ENCODE data around the gene FSIP1. TPM values are rescaled to one million over a fixed set of nuclear protein-coding genes. Genes with fewer than 3 reads are reported as not detected.

The FSIP1 gene
- total RNA-seq, 1 donor from 2014 or later, result 0.73 TPM

DNA sequence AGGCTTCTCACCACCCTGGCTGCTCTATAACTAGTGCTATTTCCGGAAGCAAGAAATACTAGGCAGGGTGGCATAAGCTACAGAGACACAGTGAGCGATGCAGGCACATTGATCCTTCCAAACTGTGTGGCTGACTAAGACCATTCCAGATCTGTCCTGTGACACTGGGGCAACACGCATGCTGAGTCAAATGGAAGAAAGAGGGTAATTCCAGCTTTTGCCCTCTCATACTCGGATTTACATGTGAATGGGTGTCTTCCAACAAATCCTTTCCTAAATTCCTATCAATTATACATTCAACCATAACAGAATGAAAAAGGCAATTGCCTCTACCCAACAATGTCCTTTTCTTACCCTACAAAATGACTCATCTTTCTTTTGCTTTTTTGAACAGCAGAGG lies 5.1 kb downstream of the FSIP1 start:
- intact Hi-C loops (cut with DNase I), result no loop called here
- ATAC-seq, result no peak
- no peak for DNase-seq (ENCODE audit: missing footprints)

DNA sequence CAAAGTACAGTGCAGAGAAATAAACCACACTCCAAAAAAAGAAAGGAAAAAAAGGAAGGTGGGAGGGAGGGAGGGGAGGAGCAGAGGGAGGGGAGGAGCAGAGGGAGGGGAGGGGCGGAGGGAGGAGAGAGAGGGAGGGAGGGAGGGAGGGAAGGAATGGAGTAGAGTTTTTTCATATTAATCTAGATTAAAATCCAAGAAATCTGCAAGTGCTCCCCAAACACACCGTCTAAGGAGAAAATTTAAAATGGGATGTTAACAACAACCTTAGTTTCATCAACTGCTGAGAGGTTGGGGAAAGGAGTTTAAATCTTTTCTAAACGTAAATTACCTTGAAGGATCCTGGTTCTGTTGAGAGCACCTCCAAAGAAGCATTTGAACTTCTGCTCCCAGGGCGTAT lies 6.6 kb downstream of the FSIP1 start:
- intact Hi-C loops (cut with DNase I), result no loop called here
- no peak for ATAC-seq
- DNase-seq (ENCODE audit: missing footprints), result no peak

DNA sequence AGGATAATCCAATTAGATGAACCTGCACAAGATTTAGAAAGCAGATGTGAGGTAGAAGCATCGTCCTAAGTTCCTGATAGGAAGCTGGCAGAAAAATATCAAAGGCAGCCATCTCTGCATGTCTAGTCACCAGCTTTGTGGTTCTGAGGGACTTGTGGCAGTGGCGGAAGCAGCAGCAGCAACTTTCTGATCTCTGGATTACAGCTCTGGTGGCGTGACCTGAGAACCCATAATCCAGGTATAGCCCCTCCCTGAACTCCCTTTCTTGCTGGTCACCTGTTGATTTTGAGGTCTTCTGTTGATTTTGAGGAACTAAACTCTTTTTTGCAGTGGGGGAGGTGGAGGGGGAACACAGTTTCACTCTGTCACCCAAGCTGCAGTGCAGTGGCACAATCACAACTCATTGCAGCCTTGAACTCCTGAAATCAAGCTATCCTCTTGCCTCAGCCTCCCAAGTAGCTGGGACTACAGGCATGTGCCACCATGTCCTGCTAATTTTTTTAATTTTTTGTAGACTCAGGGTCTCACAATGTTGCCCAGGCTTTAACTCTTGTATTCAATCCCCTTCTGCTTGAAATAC lies 7.9 kb downstream of the FSIP1 start:
- no peak for ATAC-seq
- intact Hi-C loops (cut with DNase I), result no loop called here
- no peak for DNase-seq (ENCODE audit: missing footprints)

DNA sequence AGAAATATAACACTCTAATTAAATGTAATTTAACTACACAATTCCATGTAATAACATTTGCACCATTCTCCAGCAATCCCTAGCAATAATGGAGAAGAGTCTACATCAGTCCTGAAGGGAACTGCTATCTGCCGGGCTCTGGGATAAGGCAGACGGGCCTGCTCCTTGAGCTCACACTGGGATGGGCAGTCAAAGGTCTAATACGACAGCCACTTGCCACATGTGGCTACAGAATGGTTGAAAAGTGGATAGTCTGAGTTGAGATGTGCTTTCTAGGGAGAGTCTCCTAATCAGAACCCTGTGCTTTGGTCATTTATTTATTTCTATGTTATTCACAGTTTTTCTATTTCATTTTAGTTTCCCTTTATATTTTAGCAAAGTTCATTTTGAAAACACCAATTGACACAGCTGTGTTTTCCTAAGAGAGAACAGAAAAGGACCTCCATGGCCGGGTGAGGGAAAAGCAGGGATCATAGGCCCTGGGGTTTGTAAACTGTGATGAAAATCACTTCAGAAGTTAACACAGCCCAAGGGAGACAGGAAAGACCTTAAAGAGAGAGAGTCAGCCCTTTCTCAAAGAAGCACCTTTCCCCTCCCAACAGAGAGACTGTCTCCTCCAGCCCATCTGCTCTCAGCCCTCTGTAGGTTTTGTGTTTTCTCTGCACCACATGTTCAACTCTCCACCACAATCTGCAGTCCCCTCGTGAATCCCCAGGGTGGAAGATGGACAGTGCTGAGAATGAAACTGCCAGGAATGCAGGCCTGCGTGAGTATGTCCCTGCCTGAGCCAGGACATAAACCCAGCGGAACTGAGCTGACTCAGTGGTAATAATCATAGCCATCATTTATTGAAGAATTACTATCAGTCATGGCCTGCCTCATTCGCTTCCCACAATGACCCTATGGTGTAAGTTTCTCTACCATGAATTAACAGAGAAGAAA lies 11.6 kb downstream of the FSIP1 start:
- no peak for DNase-seq (ENCODE audit: missing footprints)
- intact Hi-C loops (cut with DNase I), result no loop called here

DNA sequence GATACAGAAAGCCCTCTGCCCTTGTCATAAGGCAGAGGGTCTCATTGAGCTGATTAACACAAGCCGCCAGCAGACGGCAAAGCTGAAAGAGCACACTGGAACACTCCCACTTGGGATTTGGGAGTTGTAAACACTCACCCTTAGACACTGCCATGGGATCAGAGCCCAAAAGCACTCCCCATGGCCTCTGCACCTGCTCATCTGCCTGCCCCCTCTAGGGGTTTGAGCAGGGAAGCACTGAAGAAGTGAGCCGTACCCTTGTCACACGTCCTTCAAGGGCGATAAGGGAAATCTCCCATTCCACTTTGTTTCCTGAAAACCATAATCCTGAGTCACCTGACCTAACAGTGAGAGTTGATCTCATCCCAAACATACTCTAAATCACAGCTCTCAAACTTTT lies 14.7 kb downstream of the FSIP1 start:
- intact Hi-C loops (cut with DNase I), result no loop called here

More for the DNA sequence above, 11.6 kb downstream of the FSIP1 start:
- ATAC-seq, result peak; percentile 76

DNA sequence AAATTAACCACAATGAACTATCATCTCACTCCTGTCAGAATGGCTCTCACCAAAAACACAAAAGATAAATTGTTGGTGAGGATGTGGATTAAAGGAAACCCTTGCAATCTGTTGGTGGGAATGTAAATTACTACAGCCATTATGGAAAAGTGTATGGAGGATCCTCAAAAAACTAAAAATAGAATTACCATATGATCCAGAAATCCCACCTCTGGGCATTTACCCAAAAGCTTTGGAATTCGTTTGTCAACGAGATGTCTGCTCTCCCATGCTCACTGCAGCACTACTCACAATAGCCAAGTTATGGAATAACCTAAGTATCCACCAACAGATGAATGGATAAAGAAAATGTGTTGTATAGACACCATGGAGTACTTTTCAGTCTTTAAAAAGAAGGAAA lies 21.6 kb downstream of the FSIP1 start:
- ATAC-seq (no peak), DNase-seq (ENCODE audit: missing footprints) (no peak)
- intact Hi-C loops (cut with DNase I), result no loop called here

More for the DNA sequence above, 14.7 kb downstream of the FSIP1 start:
- ATAC-seq (no peak), DNase-seq (ENCODE audit: missing footprints) (no peak)

DNA sequence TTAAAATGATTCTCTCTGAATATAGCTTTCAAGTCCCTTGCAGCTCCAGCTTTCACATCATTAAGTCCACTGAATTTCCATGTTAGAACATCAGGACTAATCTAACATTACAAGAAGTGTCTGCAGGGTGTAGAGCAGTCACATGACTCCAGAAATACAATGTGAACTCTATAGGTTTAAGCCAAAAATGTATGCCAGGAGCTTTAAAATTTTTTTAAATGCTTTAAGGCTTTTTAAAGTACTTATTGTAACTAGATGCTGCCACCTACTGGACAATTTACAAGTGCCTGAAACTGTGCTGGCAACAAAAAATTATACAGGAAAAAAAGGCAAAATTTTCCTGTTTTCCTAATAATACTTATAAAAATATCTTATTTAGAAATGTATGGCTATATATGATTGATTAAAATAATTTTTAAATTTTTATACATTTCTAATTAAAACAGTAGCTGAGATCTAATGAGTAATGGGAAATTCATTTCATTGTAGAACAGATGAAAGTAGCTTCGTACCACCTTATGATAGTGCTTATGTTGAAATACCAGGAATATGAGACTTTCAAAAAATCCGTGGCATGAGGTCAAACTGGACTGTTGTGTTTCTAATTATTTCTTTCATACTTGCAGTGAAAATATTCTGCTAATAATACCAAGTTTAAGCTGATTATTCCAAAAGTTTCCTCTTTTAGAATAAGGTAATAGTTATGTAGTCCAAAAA lies 25.7 kb downstream of the FSIP1 start:
- ATAC-seq (no peak), DNase-seq (ENCODE audit: missing footprints) (no peak)
- intact Hi-C loops (cut with DNase I), result loop anchor here (1.0 to 5.0 kb wide), 4 partner anchors 71 to 1050 kb away; partner anchors contain the start of gene THBS1

DNA sequence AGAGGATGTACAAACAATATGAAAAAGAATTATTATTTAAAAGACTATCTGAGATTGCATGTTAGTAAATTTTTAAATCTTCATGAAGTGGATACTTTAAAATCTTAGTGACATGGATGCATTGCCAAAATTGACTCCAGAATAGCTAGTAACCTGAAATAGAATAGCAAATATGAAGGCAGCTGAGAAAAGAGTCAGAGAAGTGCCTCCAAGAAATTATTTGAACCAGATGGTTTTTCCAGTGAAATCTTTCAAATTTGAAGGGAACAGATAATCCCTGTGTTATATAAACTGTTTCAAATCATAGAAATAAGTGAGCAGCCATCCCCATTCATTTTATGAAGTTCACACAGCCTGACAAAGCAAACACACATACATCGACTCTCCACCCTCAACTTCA lies 29.6 kb downstream of the FSIP1 start:
- ATAC-seq (no peak), DNase-seq (ENCODE audit: missing footprints) (no peak)
- intact Hi-C loops (cut with DNase I), result no loop called here

DNA sequence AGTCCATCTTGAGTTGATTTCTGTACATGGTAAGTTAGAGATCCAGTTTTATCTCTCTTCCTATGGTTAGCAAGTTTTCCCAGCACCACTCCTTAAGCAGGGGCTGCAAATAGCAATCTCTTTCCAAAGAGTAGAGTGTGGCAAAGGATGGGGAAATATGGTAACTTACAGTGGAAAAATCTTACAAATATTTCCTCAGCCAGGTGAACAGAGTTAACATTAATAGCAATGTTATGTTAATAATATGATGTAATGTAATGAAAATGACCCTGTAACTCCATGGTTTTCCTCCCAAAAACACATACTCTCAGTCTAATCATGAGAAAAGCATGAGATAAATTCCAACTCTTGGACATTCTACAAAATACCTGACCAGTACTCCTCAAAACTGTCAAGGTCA lies 30.4 kb downstream of the FSIP1 start:
- no peak for ATAC-seq
- intact Hi-C loops (cut with DNase I), result no loop called here

DNA sequence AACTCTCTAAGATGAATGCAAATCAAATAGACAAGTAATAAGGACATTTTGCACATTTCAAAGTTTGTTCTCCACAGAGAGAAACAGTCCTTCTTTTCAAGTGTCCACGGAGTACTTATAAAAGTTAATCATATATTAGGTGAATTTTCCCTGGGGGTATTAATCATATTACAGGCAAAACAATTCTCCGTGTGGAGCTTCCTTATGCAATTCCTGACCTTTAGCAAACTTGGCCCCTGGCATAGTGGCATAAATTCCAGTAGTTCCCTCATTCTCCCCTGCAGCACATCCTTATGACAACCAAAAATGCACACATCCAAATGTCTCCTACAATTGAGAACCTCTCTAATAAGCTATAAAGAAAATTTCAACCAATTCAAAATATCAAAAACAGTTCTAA lies 34.4 kb downstream of the FSIP1 start:
- ATAC-seq (no peak), DNase-seq (ENCODE audit: missing footprints) (no peak)
- intact Hi-C loops (cut with DNase I), result no loop called here

More for the DNA sequence above, 30.4 kb downstream of the FSIP1 start:
- no peak for DNase-seq (ENCODE audit: missing footprints)

DNA sequence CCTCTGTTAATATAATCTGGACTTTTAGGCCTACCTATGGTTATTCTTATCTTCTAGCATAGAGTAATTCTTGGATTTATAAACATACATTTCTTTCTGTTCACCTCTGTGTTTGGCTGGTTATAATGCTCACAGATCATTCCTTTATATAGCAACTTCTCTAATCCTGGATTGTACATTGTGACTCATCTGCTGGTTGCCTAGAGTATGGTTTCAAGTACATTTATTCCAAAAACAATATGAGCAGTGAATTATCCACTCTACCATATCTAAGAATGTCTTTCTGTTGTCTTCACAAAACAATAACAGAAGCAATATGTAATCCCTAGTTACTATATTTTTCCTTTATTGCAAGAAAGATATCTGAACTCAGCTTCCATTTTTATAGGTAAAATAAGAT lies 35.3 kb downstream of the FSIP1 start:
- intact Hi-C loops (cut with DNase I), result no loop called here
- DNase-seq (ENCODE audit: missing footprints) (no peak), ATAC-seq (no peak)

DNA sequence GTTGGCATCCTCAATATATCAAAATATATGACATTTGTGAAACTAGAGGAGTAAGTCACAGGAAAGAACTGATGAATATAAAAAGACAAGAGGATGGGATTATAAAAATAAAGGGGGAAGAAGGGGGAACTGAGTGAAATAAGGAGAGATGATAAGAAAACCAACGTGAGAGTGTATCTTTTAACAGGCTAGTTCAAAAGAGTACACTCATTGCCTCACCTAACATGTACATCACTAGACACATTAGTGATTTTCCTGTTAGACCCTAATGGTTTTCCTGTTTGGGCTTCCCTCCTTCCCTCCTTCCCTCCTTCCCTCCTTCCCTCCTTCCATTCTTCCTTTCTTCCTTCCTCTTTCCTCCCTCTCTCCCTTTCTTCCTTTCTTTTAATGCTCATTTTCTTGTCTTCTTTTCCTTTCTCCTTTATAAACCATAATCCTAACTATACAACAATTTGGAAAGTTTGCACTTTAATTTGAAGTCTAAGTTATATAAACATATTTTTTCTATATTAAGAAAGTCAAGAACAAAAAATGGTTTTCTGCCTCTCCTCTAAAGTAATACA lies 35.8 kb downstream of the FSIP1 start:
- no peak for ATAC-seq
- no peak for DNase-seq (ENCODE audit: missing footprints)
- intact Hi-C loops (cut with DNase I), result no loop called here

DNA sequence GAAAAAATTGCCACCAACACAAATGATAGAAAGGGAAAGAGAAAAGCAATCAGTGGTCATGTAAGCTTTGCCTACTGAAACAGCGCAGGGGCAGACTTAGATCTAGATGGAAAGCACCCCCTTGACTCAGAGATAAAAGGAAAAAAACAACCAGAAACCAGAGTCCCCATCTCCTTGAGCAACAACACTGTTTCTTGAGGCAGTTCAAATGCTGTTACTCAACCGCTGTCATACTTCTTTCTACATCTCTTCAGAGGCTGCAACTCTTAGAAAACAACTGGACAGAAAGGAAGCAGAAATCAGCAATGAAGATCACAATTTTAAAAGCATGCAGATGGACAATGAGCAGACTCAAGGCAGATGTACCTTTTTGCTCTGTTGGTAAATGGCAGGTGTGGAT lies 36.5 kb downstream of the FSIP1 start:
- intact Hi-C loops (cut with DNase I), result no loop called here

DNA sequence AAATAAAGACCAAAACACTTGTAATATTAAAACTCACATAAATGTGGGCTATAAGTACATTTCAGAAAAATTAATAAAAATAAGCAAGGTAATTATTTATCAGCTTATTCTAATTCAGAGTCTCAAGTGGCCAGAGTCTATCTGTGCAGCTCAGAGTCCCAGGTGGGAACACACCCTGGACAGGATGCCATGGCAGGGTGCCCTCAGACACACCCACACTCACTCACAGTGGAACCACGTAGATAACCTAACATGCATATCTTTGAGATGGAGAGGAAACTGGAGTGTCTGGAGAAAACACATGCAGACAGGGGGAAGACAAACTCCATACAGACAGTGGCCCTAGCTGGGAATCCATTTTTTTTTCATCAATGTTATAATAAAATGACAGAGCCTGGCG lies 37.2 kb downstream of the FSIP1 start:
- ATAC-seq (no peak), DNase-seq (ENCODE audit: missing footprints) (no peak)
- intact Hi-C loops (cut with DNase I), result no loop called here

More for the DNA sequence above, 36.5 kb downstream of the FSIP1 start:
- DNase-seq (ENCODE audit: missing footprints), result no peak
- ATAC-seq, result no peak

DNA sequence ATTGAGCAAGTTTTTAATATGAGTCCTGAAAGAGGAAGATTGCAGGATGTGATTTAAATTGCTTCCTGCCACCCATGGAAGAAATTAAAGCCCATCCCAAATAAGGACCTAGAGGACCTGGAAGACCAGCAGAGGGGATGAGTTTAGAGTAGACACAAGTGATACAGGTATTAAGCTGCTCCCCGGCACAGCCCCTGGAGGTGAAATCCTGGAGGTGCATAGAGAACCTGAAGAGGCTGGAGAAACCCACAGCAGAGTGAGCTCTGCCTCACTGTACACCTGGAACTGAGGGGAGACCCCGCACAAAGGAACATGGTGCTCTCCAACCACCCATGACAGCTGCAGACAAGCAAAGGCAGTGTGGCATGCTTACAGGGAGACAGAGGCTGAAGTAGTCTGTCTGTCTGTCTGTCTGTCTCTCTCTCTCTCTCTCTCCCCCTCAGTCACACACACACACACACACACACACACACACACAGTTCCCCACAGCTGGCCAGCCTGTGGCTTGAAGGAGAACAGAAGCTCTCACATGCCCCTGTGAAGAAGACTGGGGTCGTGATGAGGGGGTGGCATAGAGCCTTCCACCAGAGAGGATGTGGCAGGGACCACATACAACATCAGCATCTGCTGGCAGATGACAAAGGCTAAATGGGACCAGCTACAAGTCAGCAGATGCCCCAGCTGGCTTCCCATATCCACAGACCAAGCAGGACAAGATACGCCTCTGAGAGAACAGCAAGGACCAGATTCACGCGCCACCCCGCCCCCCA lies 38.1 kb downstream of the FSIP1 start:
- intact Hi-C loops (cut with DNase I), result no loop called here
- DNase-seq (ENCODE audit: missing footprints) (no peak), ATAC-seq (no peak)

DNA sequence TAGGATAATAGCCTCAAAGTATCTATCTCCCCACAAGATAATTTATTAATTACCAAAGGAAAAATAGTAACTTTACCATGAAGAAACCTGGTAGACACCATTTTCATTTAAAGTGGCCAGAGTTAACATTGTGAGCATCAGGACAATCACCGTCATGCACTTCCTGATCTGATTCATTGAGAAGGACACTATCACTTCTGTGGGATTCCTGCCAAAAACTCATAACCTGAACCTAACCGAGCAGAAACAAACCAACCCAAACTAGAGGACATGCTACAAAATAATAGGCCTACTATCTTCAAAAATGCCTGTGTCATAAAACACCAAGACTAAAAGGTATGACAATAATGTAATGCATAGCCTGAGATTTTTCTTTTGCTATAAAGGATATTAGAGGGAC lies 39.0 kb downstream of the FSIP1 start:
- no peak for ATAC-seq
- no peak for DNase-seq (ENCODE audit: missing footprints)
- intact Hi-C loops (cut with DNase I), result no loop called here

DNA sequence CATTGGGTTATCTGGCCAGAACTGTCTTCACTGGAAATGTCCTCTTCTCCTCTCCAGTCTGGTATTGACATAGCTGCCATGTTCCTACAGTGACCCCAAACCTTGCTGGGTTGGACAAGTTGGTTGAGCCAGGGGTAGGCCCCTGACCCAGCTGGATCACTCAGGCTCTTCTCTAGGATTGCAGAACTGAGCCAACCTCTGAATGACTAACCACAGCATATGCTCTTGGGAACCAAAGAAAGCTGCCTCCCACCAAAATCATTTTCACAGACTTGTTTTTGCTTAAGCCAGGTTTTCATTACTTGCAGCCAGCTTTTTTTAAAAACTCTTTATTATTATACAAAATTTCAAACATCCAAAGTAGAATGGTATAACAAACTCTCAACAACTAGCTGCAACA lies 41.4 kb downstream of the FSIP1 start:
- ATAC-seq, result peak; percentile 47
- intact Hi-C loops (cut with DNase I), result no loop called here
- DNase-seq (ENCODE audit: missing footprints), result no peak

DNA sequence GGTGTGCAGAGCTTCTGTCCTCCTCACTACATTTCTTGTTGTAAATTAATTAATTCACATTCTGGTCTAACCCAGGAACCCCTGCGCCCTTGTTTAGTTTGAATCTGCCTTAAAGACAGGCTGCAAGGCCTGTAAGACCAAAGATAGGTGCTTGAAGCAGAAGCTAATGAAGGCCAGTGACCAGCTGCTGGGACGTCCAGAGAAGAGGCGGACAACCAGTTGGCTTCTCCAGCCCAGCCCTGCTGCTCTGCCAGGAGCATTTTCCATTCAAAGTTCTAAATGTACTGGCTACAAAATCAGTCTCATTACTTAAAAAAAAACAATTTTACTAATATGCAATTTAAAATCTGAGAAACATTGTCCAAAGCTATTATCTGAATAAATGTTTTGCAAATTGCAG lies 43.6 kb downstream of the FSIP1 start:
- DNase-seq (ENCODE audit: missing footprints), result no peak

DNA sequence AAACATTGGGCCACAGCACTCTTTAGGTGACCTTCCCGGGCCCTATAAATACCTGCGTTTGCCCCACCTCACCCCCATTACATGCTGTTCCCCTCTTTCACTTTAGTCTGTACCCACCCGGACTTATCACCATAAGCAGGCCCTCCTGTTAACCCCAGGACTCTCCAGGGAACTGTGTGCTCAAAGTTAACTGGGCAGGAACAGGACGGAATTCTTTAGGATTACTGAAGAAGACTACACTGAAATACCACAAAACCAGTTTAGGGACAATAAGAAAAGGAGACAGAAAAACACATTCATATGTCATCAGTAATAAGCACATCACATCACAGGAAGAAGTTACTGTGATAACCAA lies 45.5 kb downstream of the FSIP1 start:
- intact Hi-C loops (cut with DNase I), result no loop called here
- no peak for DNase-seq (ENCODE audit: missing footprints)
- no peak for ATAC-seq

More for the DNA sequence above, 43.6 kb downstream of the FSIP1 start:
- no peak for ATAC-seq
- intact Hi-C loops (cut with DNase I), result no loop called here

Measured in Right ventricle myocardium inferior (tissue), 1 donor.